Liver (tissue), 3 donors: ENCODE measurements around the gene DFFB.

Experiments used
- EGR1 ChIP-seq, 2 donors: IDR thresholded peaks; 2 replicates each; pipeline ENCODE4 v1.6.1; 2016 to 2018; ENCODE audit warnings: antibody characterized with exemption in 2 of 2, low read depth in 2 of 2
- GABPA ChIP-seq, 2 donors: IDR thresholded peaks in 1 of 2; conservative IDR thresholded peaks in 1 of 2; 2 replicates each; pipeline ENCODE4 v1.6.1; 2016; ENCODE audit warnings: antibody characterized with exemption in 2 of 2, mild to moderate bottlenecking in 1 of 2, moderate library complexity in 1 of 2
- JUND ChIP-seq, 2 donors: IDR thresholded peaks; 2 replicates each; pipeline ENCODE4 v1.6.1; 2016; ENCODE audit warnings: antibody characterized with exemption in 2 of 2
- NR2F2 ChIP-seq: IDR thresholded peaks from 2 replicates; pipeline ENCODE4 v1.6.1; 2016; ENCODE audit warnings: antibody characterized with exemption
- RAD21 ChIP-seq, 2 donors: IDR thresholded peaks; 2 replicates each; pipeline ENCODE4 v1.6.1; 2016; ENCODE audit warnings: antibody characterized with exemption in 2 of 2, mild to moderate bottlenecking in 2 of 2
- SP1 ChIP-seq: IDR thresholded peaks from 2 replicates; pipeline ENCODE4 v1.6.1; 2018; ENCODE audit warnings: antibody characterized with exemption, mild to moderate bottlenecking
- TAF1 ChIP-seq: conservative IDR thresholded peaks from 2 replicates; pipeline ENCODE4 v1.6.1; 2016; ENCODE audit warnings: antibody characterized with exemption, mild to moderate bottlenecking
- TF ChIP-seq, protein P1 (sequence below): fragments of 150-350 bp; IDR thresholded peaks from 2 replicates; pipeline ENCODE4 v1.5.1; 2017; ENCODE audit warnings: improper control_type of control experiment, low read depth, low read length; ENCODE audit not compliant: missing input control
- TF ChIP-seq, protein P2 (sequence below): IDR thresholded peaks from 2 replicates; pipeline ENCODE4 v1.6.1; 2016; ENCODE audit warnings: antibody characterized with exemption
- TF ChIP-seq, protein P3 (sequence below): IDR thresholded peaks from 2 replicates; pipeline ENCODE4 v1.6.1; 2016; ENCODE audit warnings: antibody characterized with exemption, mild to moderate bottlenecking
- TF ChIP-seq, protein P4 (sequence below): IDR thresholded peaks from 2 replicates; pipeline ENCODE4 v1.6.1; 2016; ENCODE audit warnings: antibody characterized with exemption
- donor health status: healthy.
- donor health status: healthy.

DNA sequence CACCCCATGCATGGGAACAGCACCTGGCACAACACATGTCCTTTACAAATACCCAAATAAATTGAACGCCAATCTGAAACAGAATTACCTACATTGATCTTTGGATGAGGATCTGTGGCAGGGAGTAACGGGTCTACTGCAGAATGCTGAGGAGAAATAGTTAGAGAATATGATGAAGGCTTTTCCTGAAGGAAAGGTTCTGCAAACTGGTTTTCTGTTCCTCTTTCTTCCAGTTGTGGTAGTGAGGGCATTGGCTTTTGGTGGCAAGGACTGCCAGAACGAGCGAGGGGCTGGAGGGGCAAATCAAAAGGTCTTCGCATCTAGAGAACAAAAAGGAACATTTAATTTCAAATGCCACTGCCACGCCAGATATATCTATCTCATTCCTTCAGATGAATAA, 20.1 kb upstream of the DFFB start:
- TF ChIP-seq JUND (IDR thresholded peaks at IDR 0.05), result no peak
- TF ChIP-seq, protein P1, sequence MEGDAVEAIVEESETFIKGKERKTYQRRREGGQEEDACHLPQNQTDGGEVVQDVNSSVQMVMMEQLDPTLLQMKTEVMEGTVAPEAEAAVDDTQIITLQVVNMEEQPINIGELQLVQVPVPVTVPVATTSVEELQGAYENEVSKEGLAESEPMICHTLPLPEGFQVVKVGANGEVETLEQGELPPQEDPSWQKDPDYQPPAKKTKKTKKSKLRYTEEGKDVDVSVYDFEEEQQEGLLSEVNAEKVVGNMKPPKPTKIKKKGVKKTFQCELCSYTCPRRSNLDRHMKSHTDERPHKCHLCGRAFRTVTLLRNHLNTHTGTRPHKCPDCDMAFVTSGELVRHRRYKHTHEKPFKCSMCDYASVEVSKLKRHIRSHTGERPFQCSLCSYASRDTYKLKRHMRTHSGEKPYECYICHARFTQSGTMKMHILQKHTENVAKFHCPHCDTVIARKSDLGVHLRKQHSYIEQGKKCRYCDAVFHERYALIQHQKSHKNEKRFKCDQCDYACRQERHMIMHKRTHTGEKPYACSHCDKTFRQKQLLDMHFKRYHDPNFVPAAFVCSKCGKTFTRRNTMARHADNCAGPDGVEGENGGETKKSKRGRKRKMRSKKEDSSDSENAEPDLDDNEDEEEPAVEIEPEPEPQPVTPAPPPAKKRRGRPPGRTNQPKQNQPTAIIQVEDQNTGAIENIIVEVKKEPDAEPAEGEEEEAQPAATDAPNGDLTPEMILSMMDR, result no peak
- no peak for TF ChIP-seq GABPA (IDR thresholded peaks at IDR 0.05 in 1 of 2, conservative IDR thresholded peaks at IDR 0.05 in 1 of 2)
- TF ChIP-seq NR2F2, result no peak
- no peak for TF ChIP-seq TAF1
- no peak for TF ChIP-seq SP1
- TF ChIP-seq EGR1 (IDR thresholded peaks at IDR 0.05; ENCODE audit: low read depth in 2 of 2), result no peak
- TF ChIP-seq, protein P2, sequence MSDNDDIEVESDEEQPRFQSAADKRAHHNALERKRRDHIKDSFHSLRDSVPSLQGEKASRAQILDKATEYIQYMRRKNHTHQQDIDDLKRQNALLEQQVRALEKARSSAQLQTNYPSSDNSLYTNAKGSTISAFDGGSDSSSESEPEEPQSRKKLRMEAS, result no peak
- TF ChIP-seq, protein P3, sequence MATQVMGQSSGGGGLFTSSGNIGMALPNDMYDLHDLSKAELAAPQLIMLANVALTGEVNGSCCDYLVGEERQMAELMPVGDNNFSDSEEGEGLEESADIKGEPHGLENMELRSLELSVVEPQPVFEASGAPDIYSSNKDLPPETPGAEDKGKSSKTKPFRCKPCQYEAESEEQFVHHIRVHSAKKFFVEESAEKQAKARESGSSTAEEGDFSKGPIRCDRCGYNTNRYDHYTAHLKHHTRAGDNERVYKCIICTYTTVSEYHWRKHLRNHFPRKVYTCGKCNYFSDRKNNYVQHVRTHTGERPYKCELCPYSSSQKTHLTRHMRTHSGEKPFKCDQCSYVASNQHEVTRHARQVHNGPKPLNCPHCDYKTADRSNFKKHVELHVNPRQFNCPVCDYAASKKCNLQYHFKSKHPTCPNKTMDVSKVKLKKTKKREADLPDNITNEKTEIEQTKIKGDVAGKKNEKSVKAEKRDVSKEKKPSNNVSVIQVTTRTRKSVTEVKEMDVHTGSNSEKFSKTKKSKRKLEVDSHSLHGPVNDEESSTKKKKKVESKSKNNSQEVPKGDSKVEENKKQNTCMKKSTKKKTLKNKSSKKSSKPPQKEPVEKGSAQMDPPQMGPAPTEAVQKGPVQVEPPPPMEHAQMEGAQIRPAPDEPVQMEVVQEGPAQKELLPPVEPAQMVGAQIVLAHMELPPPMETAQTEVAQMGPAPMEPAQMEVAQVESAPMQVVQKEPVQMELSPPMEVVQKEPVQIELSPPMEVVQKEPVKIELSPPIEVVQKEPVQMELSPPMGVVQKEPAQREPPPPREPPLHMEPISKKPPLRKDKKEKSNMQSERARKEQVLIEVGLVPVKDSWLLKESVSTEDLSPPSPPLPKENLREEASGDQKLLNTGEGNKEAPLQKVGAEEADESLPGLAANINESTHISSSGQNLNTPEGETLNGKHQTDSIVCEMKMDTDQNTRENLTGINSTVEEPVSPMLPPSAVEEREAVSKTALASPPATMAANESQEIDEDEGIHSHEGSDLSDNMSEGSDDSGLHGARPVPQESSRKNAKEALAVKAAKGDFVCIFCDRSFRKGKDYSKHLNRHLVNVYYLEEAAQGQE, result no peak
- TF ChIP-seq, protein P4, sequence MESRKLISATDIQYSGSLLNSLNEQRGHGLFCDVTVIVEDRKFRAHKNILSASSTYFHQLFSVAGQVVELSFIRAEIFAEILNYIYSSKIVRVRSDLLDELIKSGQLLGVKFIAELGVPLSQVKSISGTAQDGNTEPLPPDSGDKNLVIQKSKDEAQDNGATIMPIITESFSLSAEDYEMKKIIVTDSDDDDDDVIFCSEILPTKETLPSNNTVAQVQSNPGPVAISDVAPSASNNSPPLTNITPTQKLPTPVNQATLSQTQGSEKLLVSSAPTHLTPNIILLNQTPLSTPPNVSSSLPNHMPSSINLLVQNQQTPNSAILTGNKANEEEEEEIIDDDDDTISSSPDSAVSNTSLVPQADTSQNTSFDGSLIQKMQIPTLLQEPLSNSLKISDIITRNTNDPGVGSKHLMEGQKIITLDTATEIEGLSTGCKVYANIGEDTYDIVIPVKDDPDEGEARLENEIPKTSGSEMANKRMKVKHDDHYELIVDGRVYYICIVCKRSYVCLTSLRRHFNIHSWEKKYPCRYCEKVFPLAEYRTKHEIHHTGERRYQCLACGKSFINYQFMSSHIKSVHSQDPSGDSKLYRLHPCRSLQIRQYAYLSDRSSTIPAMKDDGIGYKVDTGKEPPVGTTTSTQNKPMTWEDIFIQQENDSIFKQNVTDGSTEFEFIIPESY, result no peak
- TF ChIP-seq RAD21 (IDR thresholded peaks at IDR 0.05), result no peak
